22Rv1 (cell line): ENCODE measurements around the gene KCMF1.

ENCODE experiments used
- ZFX ChIP-seq: fragments of 450-650 bp; IDR thresholded peaks from 2 replicates; pipeline ENCODE4 v1.6.1; 2017; ENCODE audit warnings: antibody characterized with exemption, borderline replicate concordance
- TF ChIP-seq, protein P1 (sequence below): fragments of 450-650 bp; IDR thresholded peaks from 2 replicates; pipeline ENCODE4 v1.5.1; 2017; ENCODE audit warnings: mild to moderate bottlenecking

DNA sequence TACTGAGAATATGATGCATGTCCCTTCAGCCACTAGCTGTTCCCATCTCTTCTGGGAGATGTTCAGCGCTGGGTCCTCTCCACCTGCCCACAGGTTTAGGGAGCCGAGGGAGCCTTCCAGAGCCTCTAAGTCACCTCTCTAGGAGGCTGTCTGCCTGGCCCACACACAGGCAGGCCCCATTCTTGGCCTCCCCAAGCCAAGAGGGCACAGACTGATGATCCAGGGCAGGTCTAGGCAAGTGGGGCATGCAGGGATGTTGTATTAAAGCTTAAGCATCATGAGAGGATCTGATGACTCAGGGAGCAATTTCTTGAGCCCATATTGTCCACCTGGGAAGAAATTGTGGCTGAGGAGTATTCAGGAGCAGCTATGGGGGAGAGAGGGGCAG, 45.6 kb upstream of the KCMF1 start:
- TF ChIP-seq, protein P1, sequence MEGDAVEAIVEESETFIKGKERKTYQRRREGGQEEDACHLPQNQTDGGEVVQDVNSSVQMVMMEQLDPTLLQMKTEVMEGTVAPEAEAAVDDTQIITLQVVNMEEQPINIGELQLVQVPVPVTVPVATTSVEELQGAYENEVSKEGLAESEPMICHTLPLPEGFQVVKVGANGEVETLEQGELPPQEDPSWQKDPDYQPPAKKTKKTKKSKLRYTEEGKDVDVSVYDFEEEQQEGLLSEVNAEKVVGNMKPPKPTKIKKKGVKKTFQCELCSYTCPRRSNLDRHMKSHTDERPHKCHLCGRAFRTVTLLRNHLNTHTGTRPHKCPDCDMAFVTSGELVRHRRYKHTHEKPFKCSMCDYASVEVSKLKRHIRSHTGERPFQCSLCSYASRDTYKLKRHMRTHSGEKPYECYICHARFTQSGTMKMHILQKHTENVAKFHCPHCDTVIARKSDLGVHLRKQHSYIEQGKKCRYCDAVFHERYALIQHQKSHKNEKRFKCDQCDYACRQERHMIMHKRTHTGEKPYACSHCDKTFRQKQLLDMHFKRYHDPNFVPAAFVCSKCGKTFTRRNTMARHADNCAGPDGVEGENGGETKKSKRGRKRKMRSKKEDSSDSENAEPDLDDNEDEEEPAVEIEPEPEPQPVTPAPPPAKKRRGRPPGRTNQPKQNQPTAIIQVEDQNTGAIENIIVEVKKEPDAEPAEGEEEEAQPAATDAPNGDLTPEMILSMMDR = no peak
- TF ChIP-seq ZFX = no peak
